ENCODE data around the gene GTSF1L.

DNA sequence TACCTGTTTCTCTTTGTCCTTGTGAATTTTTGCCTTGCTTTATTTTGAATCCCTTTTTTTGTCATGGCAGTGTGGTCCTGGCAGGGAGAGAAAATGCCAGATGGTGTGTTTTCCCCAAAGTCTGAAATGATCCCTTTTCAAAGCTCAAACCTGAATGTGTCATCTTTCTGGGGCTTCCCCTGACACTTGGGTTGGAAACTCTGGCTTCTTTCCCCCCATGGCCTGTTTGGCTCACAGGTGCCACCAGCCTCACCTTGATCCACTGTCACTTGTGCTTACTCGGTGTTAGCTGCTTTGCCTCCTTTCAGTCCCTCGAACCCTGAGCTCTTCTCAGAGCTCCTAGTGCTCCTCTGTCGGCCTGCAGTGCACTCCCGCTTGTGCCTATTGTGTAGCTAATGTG, 37.6 kb downstream of the GTSF1L start:
- TF ChIP-seq, protein P1, sequence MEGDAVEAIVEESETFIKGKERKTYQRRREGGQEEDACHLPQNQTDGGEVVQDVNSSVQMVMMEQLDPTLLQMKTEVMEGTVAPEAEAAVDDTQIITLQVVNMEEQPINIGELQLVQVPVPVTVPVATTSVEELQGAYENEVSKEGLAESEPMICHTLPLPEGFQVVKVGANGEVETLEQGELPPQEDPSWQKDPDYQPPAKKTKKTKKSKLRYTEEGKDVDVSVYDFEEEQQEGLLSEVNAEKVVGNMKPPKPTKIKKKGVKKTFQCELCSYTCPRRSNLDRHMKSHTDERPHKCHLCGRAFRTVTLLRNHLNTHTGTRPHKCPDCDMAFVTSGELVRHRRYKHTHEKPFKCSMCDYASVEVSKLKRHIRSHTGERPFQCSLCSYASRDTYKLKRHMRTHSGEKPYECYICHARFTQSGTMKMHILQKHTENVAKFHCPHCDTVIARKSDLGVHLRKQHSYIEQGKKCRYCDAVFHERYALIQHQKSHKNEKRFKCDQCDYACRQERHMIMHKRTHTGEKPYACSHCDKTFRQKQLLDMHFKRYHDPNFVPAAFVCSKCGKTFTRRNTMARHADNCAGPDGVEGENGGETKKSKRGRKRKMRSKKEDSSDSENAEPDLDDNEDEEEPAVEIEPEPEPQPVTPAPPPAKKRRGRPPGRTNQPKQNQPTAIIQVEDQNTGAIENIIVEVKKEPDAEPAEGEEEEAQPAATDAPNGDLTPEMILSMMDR (IDR thresholded peaks at IDR 0.05) = no peak
- TF ChIP-seq POLR2A (IDR thresholded peaks at IDR 0.05) (no peak), POLR2AphosphoS5 (IDR thresholded peaks at IDR 0.05) (no peak)

All from breast epithelium (tissue), 3 donors.